Endothelial cell of umbilical vein (primary cell): Measurements from ENCODE around the gene HUS1. TPM values are rescaled to one million over a fixed set of nuclear protein-coding genes. Genes with fewer than 3 reads are reported as not detected.
"Not testable (repeated sequence)": the region's sequence is repeated elsewhere in the genome, so short reads cannot be mapped to it uniquely, and the experiment has no call there.

Experiments
- BruUV-seq: library from RNA; stranded (reverse); fragments of 400-500 nt; replicated peaks from 2 replicates; lab custom pipeline; 2021; lab: Mats Ljungman, UMichigan
- CTCF ChIA-PET: fragments of 300-600, 350-600 bp; sonication (Branson Sonifier 250); formaldehyde crosslinking; loops from one replicate; lab custom pipeline; 2021; ENCODE audit warnings: antibody characterized with exemption, inconsistent platforms; lab: Charles Lee
- POLR2A ChIA-PET: fragments of 300-600, 350-600 bp; sonication (Branson Sonifier 250); formaldehyde crosslinking; loops from one replicate; lab custom pipeline; 2021; ENCODE audit warnings: antibody characterized with exemption, inconsistent platforms; lab: Charles Lee
- DNase-seq: peaks from one replicate; pipeline ENCODE4 v3.0.0-alpha.2; 2011; ENCODE audit warnings: low read depth, low spot score
- FAIRE-seq: peaks from 2 replicates; lab custom pipeline; 2011; peaks lifted over from hg19 to GRCh38; lab: Jason Lieb, UNC
- H2AFZ ChIP-seq: 2 replicates; pipeline ENCODE4 v1.6.0; 2012; ENCODE audit warnings: low read depth, low read length, control low read depth, inconsistent platforms
- H3K27ac ChIP-seq: 2 replicates; pipeline ENCODE4 v1.5.1; 2011; ENCODE audit warnings: low read depth, mild to moderate bottlenecking, control low read depth, low read length, moderate library complexity; ENCODE audit not compliant: insufficient read depth
- H3K27me3 ChIP-seq, 2 experiments: 2 replicates each; pipeline versions ENCODE4 v1.6.0 to v1.6.1; 2011; ENCODE audit warnings: low read length in 2 of 2, mixed read lengths in 1 of 2; ENCODE audit not compliant: control insufficient read depth in 2 of 2, insufficient read depth in 2 of 2
- H3K36me3 ChIP-seq, 2 experiments: 2 replicates in 1 of 2; 3 replicates in 1 of 2; pipeline ENCODE4 v1.5.1; 2011; ENCODE audit warnings: low read length in 2 of 2, mild to moderate bottlenecking in 1 of 2, moderate library complexity in 1 of 2; ENCODE audit not compliant: control insufficient read depth in 2 of 2, insufficient read depth in 2 of 2; ENCODE audit errors: extremely low read depth in 1 of 2
- H3K4me1 ChIP-seq: 3 replicates; pipeline ENCODE4 v1.5.1; 2011; ENCODE audit warnings: mild to moderate bottlenecking, low read length; ENCODE audit not compliant: control insufficient read depth, insufficient read depth; ENCODE audit errors: extremely low read depth
- H3K4me2 ChIP-seq: 2 replicates; pipeline ENCODE4 v1.6.1; 2011; ENCODE audit warnings: low read length, control low read depth, mixed read lengths; ENCODE audit not compliant: insufficient read depth
- H3K4me3 ChIP-seq, 3 experiments: fragments of 200-600 bp in 1 of 3; sonication (generic), shearing (Covaris generic) in 1 of 3; replicated peaks in 1 of 3; 2 replicates each; pipeline ENCODE4 v1.5.1; 2011 to 2016; ENCODE audit warnings: control low read depth in 3 of 3, low read length in 3 of 3, mild to moderate bottlenecking in 2 of 3, inconsistent platforms in 1 of 3, low read depth in 1 of 3, moderate library complexity in 1 of 3; ENCODE audit not compliant: insufficient read depth in 1 of 3
- H3K79me2 ChIP-seq: 2 replicates; pipeline ENCODE4 v1.6.0; 2012; ENCODE audit warnings: low read length, inconsistent platforms; ENCODE audit not compliant: control insufficient read depth, insufficient read depth
- H3K9ac ChIP-seq: replicated peaks from 2 replicates; pipeline ENCODE3; 2011; ENCODE audit warnings: low read length, control low read depth; ENCODE audit not compliant: insufficient read depth; ENCODE audit errors: extremely low read depth
- H3K9me1 ChIP-seq: replicated peaks from 3 replicates; pipeline ENCODE4 v1.6.0; 2011; ENCODE audit warnings: mild to moderate bottlenecking, low read length; ENCODE audit not compliant: control insufficient read depth, insufficient read depth; ENCODE audit errors: extremely low read depth
- H3K9me3 ChIP-seq: replicated peaks from 2 replicates; pipeline ENCODE4 v1.5.1; 2012; ENCODE audit warnings: low read length, inconsistent platforms; ENCODE audit not compliant: control insufficient read depth, insufficient read depth
- H4K20me1 ChIP-seq: replicated peaks from 2 replicates; pipeline ENCODE3; 2011; ENCODE audit warnings: mild to moderate bottlenecking, low read length; ENCODE audit not compliant: control insufficient read depth, insufficient read depth; ENCODE audit errors: extremely low read depth
- EZH2 ChIP-seq: IDR thresholded peaks from 2 replicates; pipeline ENCODE4 v1.6.1; 2012; ENCODE audit warnings: borderline replicate concordance, low read depth, mild to moderate bottlenecking, moderate library complexity, low read length, inconsistent platforms; ENCODE audit not compliant: severe bottlenecking
- FOS ChIP-seq: IDR thresholded peaks from 2 replicates; pipeline ENCODE4 v1.6.1; 2011; ENCODE audit warnings: mild to moderate bottlenecking, low read length, moderate library complexity, borderline replicate concordance; ENCODE audit not compliant: insufficient read depth
- GATA2 ChIP-seq: IDR thresholded peaks from 2 replicates; pipeline ENCODE4 v1.7.0; 2011; ENCODE audit warnings: low read depth, mild to moderate bottlenecking, moderate library complexity, mixed read lengths, low read length; ENCODE audit not compliant: insufficient read length, insufficient read depth
- dilution Hi-C: fragments of 300-500 bp; cut with MboI; formaldehyde crosslinking; loops from one replicate; pipeline ENCODE4 v1.15.0; 2019; ENCODE audit warnings: low sequenced_read_pairs; ENCODE audit not compliant: extremely low pct_ligation_motif_present
- intact Hi-C: fragments of 100-400 bp; cut with micrococcal nuclease; formaldehyde crosslinking; loops from one replicate; pipeline ENCODE4 v1.10.0; 2022
- polyA plus RNA-seq, 4 experiments: library from polyadenylated mRNA; depleted of rRNA in 3 of 4; stranded (reverse) in 3 of 4; unstranded in 1 of 4; fragments of >200 nt; gene quantifications; 2 replicates each; pipeline versions ENCODE4 v1.2.1 to v1.2.3, GENCODE V29; 2011 to 2012; ENCODE audit warnings: missing spikeins in 1 of 4
- total RNA-seq: library from RNA; stranded (reverse); gene quantifications from 2 replicates; pipeline ENCODE4 v1.2.3, GENCODE V29; 2021
- TF ChIP-seq, protein P1 (sequence below): IDR thresholded peaks from 2 replicates; pipeline ENCODE4 v1.6.1; 2011; ENCODE audit not compliant: insufficient read depth, insufficient read length

HUS1 gene
- total and polyA plus RNA-seq, 2 donors (not counting 3 experiments of a cell fraction or from before 2014, with no cell fraction given), result 21.4 to 49.7 TPM

DNA sequence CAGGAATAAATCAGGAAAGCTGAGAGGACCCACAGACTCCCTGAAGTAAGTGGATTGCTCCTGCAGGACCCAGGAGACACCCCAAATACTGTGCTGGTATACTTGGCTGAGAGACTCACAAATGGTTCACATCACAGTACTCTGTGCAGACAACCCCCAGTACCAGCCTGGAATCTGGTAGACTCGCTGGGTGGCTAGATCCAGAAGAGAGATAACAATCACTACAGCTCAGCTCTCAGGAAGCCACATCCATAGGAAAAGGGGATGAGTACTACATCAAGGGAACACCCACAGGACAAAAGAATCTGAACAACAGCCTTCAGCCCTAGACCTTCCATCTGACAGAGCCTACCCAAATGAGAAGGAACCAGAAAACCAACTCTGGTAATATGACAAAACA, 62.9 kb downstream of the HUS1 start:
- CTCF ChIA-PET, result interaction anchor here (1.5 to 2.4 kb wide), 2 partner anchors 14 to 29 kb away, joined by 3 to 8 read pairs; no protein-coding TSS in a partner anchor
- H3K9me3 ChIP-seq, dilution Hi-C loops, H3K4me2 ChIP-seq, H3K4me1 ChIP-seq, H3K27ac ChIP-seq, DNase-seq, POLR2A ChIA-PET, intact Hi-C loops, H3K36me3 ChIP-seq, BruUV-seq, H3K9me1 ChIP-seq, H3K27me3 ChIP-seq, H4K20me1 ChIP-seq, H3K9ac ChIP-seq, H3K79me2 ChIP-seq, FAIRE-seq, H3K4me3 ChIP-seq, H2AFZ ChIP-seq: not testable (repeated sequence)
- TF ChIP-seq GATA2, result peak; percentile 74

DNA sequence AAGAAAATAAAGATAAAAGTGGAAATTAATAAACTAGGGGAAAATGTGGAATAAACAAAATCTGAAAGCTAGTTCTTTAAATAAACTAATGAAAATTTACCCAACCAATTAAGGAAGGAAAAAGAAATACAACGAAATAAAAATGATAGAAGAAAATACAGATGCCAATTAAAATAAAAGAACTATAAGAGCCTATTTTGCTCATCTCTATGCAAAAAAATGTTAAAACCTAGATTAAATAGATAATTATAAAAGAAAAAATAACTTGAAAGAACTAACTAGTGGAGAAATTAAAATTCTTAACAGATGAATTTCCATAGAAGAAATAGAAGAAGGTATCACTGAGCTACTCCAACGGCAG, 63.8 kb downstream of the HUS1 start:
- ChIA-PET CTCF (interaction anchor here (1.6 to 2.4 kb wide), 2 partner anchors 13 to 30 kb away, joined by 4 to 8 read pairs; no protein-coding TSS in a partner anchor), POLR2A (no interaction called here)
- H3K9ac ChIP-seq, result no peak overlapping the region
- TF ChIP-seq FOS (no peak), GATA2 (no peak), EZH2 (no peak)
- TF ChIP-seq, protein P1, sequence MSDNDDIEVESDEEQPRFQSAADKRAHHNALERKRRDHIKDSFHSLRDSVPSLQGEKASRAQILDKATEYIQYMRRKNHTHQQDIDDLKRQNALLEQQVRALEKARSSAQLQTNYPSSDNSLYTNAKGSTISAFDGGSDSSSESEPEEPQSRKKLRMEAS, result no peak
- FAIRE-seq (no peak), DNase-seq (no peak)
- dilution Hi-C loops, result no loop called here
- H3K79me2 ChIP-seq, result no peaks in the 10 kb centered on the region
- H3K27me3 ChIP-seq, result no peaks in the 10 kb centered on the region
- H3K27ac ChIP-seq, result no peak overlapping the region
- no peak overlapping the region for H3K4me2 ChIP-seq
- no peaks in the 10 kb centered on the region for H3K9me1 ChIP-seq
- H3K36me3 ChIP-seq, result no peaks in the 10 kb centered on the region
- H3K4me3 ChIP-seq, result no peak overlapping the region
- intact Hi-C loops, result no loop called here
- no peaks in the 10 kb centered on the region for H3K4me1 ChIP-seq
- no peaks in the 10 kb centered on the region for H3K9me3 ChIP-seq
- no peak overlapping the region for H2AFZ ChIP-seq
- H4K20me1 ChIP-seq, result no peaks in the 10 kb centered on the region
- BruUV-seq, result no TSS peak
